KMS-11 (cell line): ENCODE data around the gene FAM43B.

Source experiments
- H2AFZ ChIP-seq: fragments of 200-600 bp; sonication (generic); 2 replicates; pipeline ENCODE4 v1.6.1; 2016; ENCODE audit warnings: antibody characterized with exemption, mixed run types, low read depth
- H3K27ac ChIP-seq: fragments of 200-600 bp; sonication (generic); 2 replicates; pipeline ENCODE4 v1.6.1; 2016; ENCODE audit warnings: mild to moderate bottlenecking, mixed run types
- H3K27me3 ChIP-seq: fragments of 200-600 bp; sonication (generic); 2 replicates; pipeline ENCODE4 v1.6.1; 2017; ENCODE audit warnings: mild to moderate bottlenecking, low read depth, mixed run types, moderate library complexity; ENCODE audit not compliant: insufficient read depth
- H3K36me3 ChIP-seq: fragments of 200-600 bp; sonication (generic); 2 replicates; pipeline ENCODE4 v1.6.1; 2017; ENCODE audit warnings: mild to moderate bottlenecking, mixed run types; ENCODE audit not compliant: insufficient read depth
- H3K4me1 ChIP-seq: fragments of 200-600 bp; sonication (generic); 2 replicates; pipeline ENCODE4 v1.6.1; 2016; ENCODE audit warnings: mild to moderate bottlenecking, low read depth, mixed run types; ENCODE audit not compliant: poor library complexity, severe bottlenecking
- H3K4me2 ChIP-seq: fragments of 200-600 bp; sonication (generic); 2 replicates; pipeline ENCODE4 v1.7.0; 2016; ENCODE audit warnings: mild to moderate bottlenecking, mixed run types
- H3K4me3 ChIP-seq: fragments of 200-600 bp; sonication (generic); IDR thresholded peaks from 2 replicates; pipeline ENCODE4 v1.6.1; 2017; ENCODE audit warnings: low read depth, low read length, mixed read lengths; ENCODE audit not compliant: insufficient read depth
- H3K79me2 ChIP-seq: fragments of 200-600 bp; sonication (generic); 2 replicates; pipeline ENCODE4 v1.6.1; 2016; ENCODE audit warnings: low read depth, mixed run types; ENCODE audit not compliant: insufficient read depth
- H3K9ac ChIP-seq: fragments of 200-600 bp; sonication (generic); 2 replicates; pipeline ENCODE4 v1.6.1; 2016; ENCODE audit warnings: mild to moderate bottlenecking, mixed run types
- H4K20me1 ChIP-seq: fragments of 200-600 bp; sonication (generic); 2 replicates; pipeline ENCODE4 v1.6.1; 2016; ENCODE audit warnings: mild to moderate bottlenecking, mixed run types; ENCODE audit not compliant: insufficient read depth
- CTCF ChIP-seq: fragments of 200-600 bp; sonication (generic); conservative IDR thresholded peaks from 2 replicates; pipeline ENCODE4 v1.6.1; 2017; ENCODE audit warnings: low read depth, mild to moderate bottlenecking, antibody characterized with exemption, low read length, moderate library complexity, mixed read lengths

Gene FAM43B

DNA sequence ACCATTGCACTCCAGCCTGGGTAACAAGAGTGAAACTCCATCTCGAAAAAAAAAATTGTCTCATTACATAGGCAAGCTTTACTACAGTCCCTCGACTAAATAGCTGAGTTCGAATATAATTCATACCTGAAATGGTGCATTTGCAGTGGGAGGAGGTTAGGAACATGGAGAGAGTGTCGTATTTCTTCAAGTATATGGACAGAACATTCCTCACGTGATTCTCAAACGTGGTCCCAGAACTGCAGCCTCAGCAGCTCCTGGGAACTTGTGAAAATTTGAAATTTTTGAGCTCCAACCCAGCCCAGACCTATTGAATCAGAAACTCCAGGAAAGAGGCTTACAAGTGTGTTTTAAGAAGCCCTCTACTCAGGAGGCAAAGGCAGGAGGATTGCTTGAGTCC is 43.7 kb downstream of the FAM43B start:
- H3K4me1 ChIP-seq: no peaks in the 10 kb centered on the region
- no peak overlapping the region for H3K4me2 ChIP-seq
- H3K27me3 ChIP-seq: peaks cover 44% of the 10 kb centered on the region
- no peak overlapping the region for H2AFZ ChIP-seq
- TF ChIP-seq CTCF: no peak
- no peaks in the 10 kb centered on the region for H3K36me3 ChIP-seq
- H3K27ac ChIP-seq: no peak overlapping the region
- no peaks in the 10 kb centered on the region for H3K79me2 ChIP-seq
- H3K9ac ChIP-seq: no peak overlapping the region
- H3K4me3 ChIP-seq: no peak overlapping the region
- H4K20me1 ChIP-seq: no peaks in the 10 kb centered on the region

DNA sequence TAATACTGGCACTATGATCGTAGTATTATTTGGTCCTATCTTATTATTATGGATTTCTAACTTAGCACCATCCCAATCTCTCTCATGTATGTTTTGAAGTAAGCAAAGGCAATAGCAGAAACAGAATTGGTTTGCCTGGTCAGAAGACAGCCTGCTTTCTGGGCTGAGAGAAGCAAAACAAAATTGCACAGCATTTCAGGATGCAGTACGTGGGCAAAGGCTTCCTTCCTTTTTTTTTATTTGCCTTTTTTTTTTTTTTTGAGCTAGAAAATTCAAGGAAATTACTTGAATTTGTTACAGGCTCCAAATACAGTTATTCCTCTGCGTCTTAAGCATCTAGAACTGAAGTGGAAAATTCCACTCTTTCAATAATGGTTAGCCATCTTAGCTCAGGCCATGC is 45.3 kb downstream of the FAM43B start:
- Histone ChIP-seq H3K4me2 (no peak overlapping the region), H3K9ac (no peak overlapping the region), H2AFZ (no peak overlapping the region), H3K79me2 (no peaks in the 10 kb centered on the region), H3K4me3 (no peak overlapping the region), H3K36me3 (no peaks in the 10 kb centered on the region), H3K27ac (no peak overlapping the region), H3K27me3 (peaks cover 35% of the 10 kb centered on the region), H4K20me1 (no peaks in the 10 kb centered on the region), H3K4me1 (no peaks in the 10 kb centered on the region)
- no peak for TF ChIP-seq CTCF

- Histone ChIP-seq H3K9ac (no peak overlapping the region), H3K4me1 (no peaks in the 10 kb centered on the region), H3K27ac (no peak overlapping the region), H2AFZ (no peak overlapping the region), H3K4me3 (no peak overlapping the region), H3K79me2 (no peaks in the 10 kb centered on the region), H3K4me2 (no peak overlapping the region), H4K20me1 (no peaks in the 10 kb centered on the region), H3K36me3 (no peaks in the 10 kb centered on the region), H3K27me3 (peaks cover 28% of the 10 kb centered on the region)
- no peak for TF ChIP-seq CTCF
Observed at GRCh38 chr1:20600156-20600555, 47.8 kb downstream of the FAM43B start.

GRCh38 chr1:20601129-20601825 is 48.9 kb downstream of the FAM43B start:
- Histone ChIP-seq H2AFZ (no peak overlapping the region), H3K4me1 (no peaks in the 10 kb centered on the region)

More at GRCh38 chr1:20601129-20601825, 48.9 kb downstream of the FAM43B start:
- H3K79me2 ChIP-seq: no peaks in the 10 kb centered on the region
- no peaks in the 10 kb centered on the region for H4K20me1 ChIP-seq
- H3K9ac ChIP-seq: no peak overlapping the region
- H3K36me3 ChIP-seq: no peaks in the 10 kb centered on the region
- no peak overlapping the region for H3K4me3 ChIP-seq
- H3K27me3 ChIP-seq: peaks cover 23% of the 10 kb centered on the region
- no peak overlapping the region for H3K4me2 ChIP-seq
- H3K27ac ChIP-seq: no peak overlapping the region
- TF ChIP-seq CTCF: no peak
